ENCODE data around the gene TAS2R20. TPM values are rescaled to one million over a fixed set of nuclear protein-coding genes. Genes with fewer than 3 reads are reported as not detected.

Gene TAS2R20
- total RNA-seq, 1 experiment from 2014 or later, result 3.0 TPM

- Histone ChIP-seq H3K27me3 (replicated peaks; ENCODE audit: insufficient read depth, low read depth, low read length, poor library complexity) (no peaks in the 10 kb centered on the region), H3K27ac (ENCODE audit: low read depth, low read length, poor library complexity, severe bottlenecking) (no peak overlapping the region), H3K4me3 (ENCODE audit: low read depth, low read length, poor library complexity, severe bottlenecking) (no peak overlapping the region), H3K36me3 (ENCODE audit: insufficient read depth, low read length, poor library complexity, severe bottlenecking) (no peaks in the 10 kb centered on the region), H3K4me1 (ENCODE audit: insufficient read depth, low read length, poor library complexity, severe bottlenecking) (no peaks in the 10 kb centered on the region), H3K9me3 (ENCODE audit: low read depth, low read length, poor library complexity, severe bottlenecking) (peaks cover 10% of the 10 kb centered on the region)
- no peak for DNase-seq (ENCODE audit: low spot score)
- CTCF ChIA-PET, result no interaction called here
- BruUV-seq (replicated peaks), result no TSS peak
- POLR2A ChIA-PET (ENCODE audit: low non-redundant PET), result no interaction called here
- TF ChIP-seq EZH2 (IDR thresholded peaks at IDR 0.05; ENCODE audit: borderline replicate concordance, low read depth, low read length, poor library complexity, severe bottlenecking) (no peak), CTCF (conservative IDR thresholded peaks at IDR 0.05; ENCODE audit: low read depth, low read length) (no peak)
- intact Hi-C loops (cut with micrococcal nuclease; ENCODE audit: unreplicated experiment), result no loop called here
Measured at GRCh38 chr12:10989107-10989506, 9.0 kb downstream of the TAS2R20 start.

- no TSS peak for BruUV-seq (replicated peaks)
- Histone ChIP-seq H3K36me3 (ENCODE audit: insufficient read depth, low read length, poor library complexity, severe bottlenecking) (no peaks in the 10 kb centered on the region), H3K27ac (ENCODE audit: low read depth, low read length, poor library complexity, severe bottlenecking) (no peak within 1 kb of the TSS), H3K4me3 (ENCODE audit: low read depth, low read length, poor library complexity, severe bottlenecking) (no peak within 1 kb of the TSS), H3K4me1 (ENCODE audit: insufficient read depth, low read length, poor library complexity, severe bottlenecking) (no peaks in the 10 kb centered on the region), H3K27me3 (replicated peaks; ENCODE audit: insufficient read depth, low read depth, low read length, poor library complexity) (no peaks in the 10 kb centered on the region), H3K9me3 (ENCODE audit: low read depth, low read length, poor library complexity, severe bottlenecking) (peaks cover 10% of the 10 kb centered on the region)
- ChIA-PET POLR2A (ENCODE audit: low non-redundant PET) (no interaction called here), CTCF (no interaction called here)
- intact Hi-C loops (cut with micrococcal nuclease; ENCODE audit: unreplicated experiment), result no loop called here
- DNase-seq (ENCODE audit: low spot score), result no peak
- TF ChIP-seq EZH2 (IDR thresholded peaks at IDR 0.05; ENCODE audit: borderline replicate concordance, low read depth, low read length, poor library complexity, severe bottlenecking), result no peak
- no peak for TF ChIP-seq CTCF (conservative IDR thresholded peaks at IDR 0.05; ENCODE audit: low read depth, low read length)
Measured at GRCh38 chr12:10986812-10987211, 11.3 kb downstream of the TAS2R20 start, which contains the start of gene TAS2R50. Gene TAS2R50 (minus strand): TSS chr12:10986912. CDS start chr12:10986860, 52 bp downstream.

GRCh38 chr12:10982244-10982643 lies 15.9 kb downstream of the TAS2R20 start:
- DNase-seq (ENCODE audit: low spot score), result no peak
- intact Hi-C loops (cut with micrococcal nuclease; ENCODE audit: unreplicated experiment), result no loop called here
- Histone ChIP-seq H3K4me1 (ENCODE audit: insufficient read depth, low read length, poor library complexity, severe bottlenecking) (no peaks in the 10 kb centered on the region), H3K27me3 (replicated peaks; ENCODE audit: insufficient read depth, low read depth, low read length, poor library complexity) (no peaks in the 10 kb centered on the region), H3K36me3 (ENCODE audit: insufficient read depth, low read length, poor library complexity, severe bottlenecking) (no peaks in the 10 kb centered on the region), H3K4me3 (ENCODE audit: low read depth, low read length, poor library complexity, severe bottlenecking) (no peak overlapping the region), H3K27ac (ENCODE audit: low read depth, low read length, poor library complexity, severe bottlenecking) (no peak overlapping the region), H3K9me3 (ENCODE audit: low read depth, low read length, poor library complexity, severe bottlenecking) (no peaks in the 10 kb centered on the region)
- no TSS peak for BruUV-seq (replicated peaks)
- ChIA-PET CTCF (no interaction called here), POLR2A (ENCODE audit: low non-redundant PET) (no interaction called here)
- TF ChIP-seq CTCF (conservative IDR thresholded peaks at IDR 0.05; ENCODE audit: low read depth, low read length) (no peak), EZH2 (IDR thresholded peaks at IDR 0.05; ENCODE audit: borderline replicate concordance, low read depth, low read length, poor library complexity, severe bottlenecking) (no peak)
